A549 (cell line): ENCODE results near the gene PIK3C3. TPM values are rescaled to one million over a fixed set of nuclear protein-coding genes. Genes with fewer than 3 reads are reported as not detected.

ENCODE experiments used
- ATAC-seq, 2 experiments: fragments of 200-7000 bp in 1 of 2; fragments of >200 bp in 1 of 2; cut with Nextera tagmentation in 1 of 2; cut with Tn5 transposase in 1 of 2; 3 replicates each; pipeline versions ENCODE4 v1.8.0 to v1.9.1; 2018 to 2020; ENCODE audit warnings: mild to moderate bottlenecking in 1 of 2, moderate library complexity in 1 of 2
- CTCF ChIA-PET: fragments of 300-600 bp; sonication (Branson Sonifier 250); formaldehyde crosslinking; extraction: SDS; loops from one replicate; lab custom pipeline; 2021; ENCODE audit warnings: antibody characterized with exemption, inconsistent platforms; lab: Yijun Ruan, JAX
- POLR2A ChIA-PET: fragments of 350-600 bp; formaldehyde crosslinking; extraction: SDS; loops from one replicate; lab custom pipeline; 2021; ENCODE audit warnings: antibody characterized with exemption, inconsistent platforms; lab: Yijun Ruan, JAX
- DNase-seq, 2 experiments: peaks; one replicate each; pipeline versions ENCODE4 v3.0.0 to v3.0.0-alpha.2; 2011 to 2016; ENCODE audit warnings: low read depth in 1 of 2, low spot score in 1 of 2
- FAIRE-seq: peaks from 2 replicates; lab custom pipeline; 2011; peaks lifted over from hg19 to GRCh38; lab: Jason Lieb, UNC
- H3K27ac ChIP-seq, 2 experiments: fragments of >200 bp; sonication (Bioruptor Twin); formaldehyde crosslinking; 3 replicates each; pipeline ENCODE4 v1.5.1; 2016 to 2017
- H3K4me1 ChIP-seq: fragments of >200 bp; sonication (Bioruptor Twin); formaldehyde crosslinking; 3 replicates; pipeline ENCODE4 v1.6.1; 2016
- H3K4me2 ChIP-seq: fragments of >200 bp; sonication (Bioruptor Twin); formaldehyde crosslinking; 3 replicates; pipeline ENCODE4 v1.6.1; 2016
- H3K4me3 ChIP-seq: fragments of >200 bp; sonication (Bioruptor Twin); formaldehyde crosslinking; 3 replicates; pipeline ENCODE4 v1.5.1; 2016
- H3K9me3 ChIP-seq: fragments of >200 bp; sonication (Bioruptor Twin); formaldehyde crosslinking; 3 replicates; pipeline ENCODE4 v1.6.1; 2016
- BCL3 ChIP-seq: fragments of >200 bp; sonication (Bioruptor Twin); formaldehyde crosslinking; IDR thresholded peaks from 3 replicates; pipeline ENCODE4 v1.6.1; 2016
- BHLHE40 ChIP-seq: IDR thresholded peaks from 2 replicates; pipeline ENCODE4 v1.6.1; 2012; ENCODE audit warnings: low read depth, low read length, inconsistent platforms
- CBX8 ChIP-seq: fragments of 200-600 bp; sonication (generic); IDR thresholded peaks from 2 replicates; pipeline ENCODE4 v1.6.1; 2016
- CHD2 ChIP-seq: fragments of 150-350 bp; IDR thresholded peaks from 2 replicates; pipeline ENCODE4 v1.6.1; 2014; ENCODE audit warnings: low read length; ENCODE audit not compliant: partially characterized antibody
- E2F6 ChIP-seq: IDR thresholded peaks from 2 replicates; pipeline ENCODE4 v1.6.1; 2012; ENCODE audit warnings: low read depth, borderline replicate concordance
- ESRRA ChIP-seq: fragments of 150-350 bp; IDR thresholded peaks from 2 replicates; pipeline ENCODE4 v1.6.1; 2014; ENCODE audit warnings: mild to moderate bottlenecking, low read length, borderline replicate concordance
- HES2 ChIP-seq: fragments of >200 bp; sonication (Bioruptor Twin); formaldehyde crosslinking; IDR thresholded peaks from 2 replicates; pipeline ENCODE4 v1.6.1; 2016
- HOXA7 ChIP-seq: fragments of 250-450 bp; sonication (Bioruptor Pico); IDR thresholded peaks from 2 replicates; pipeline ENCODE4 v1.5.0; 2020; ENCODE audit warnings: mild to moderate bottlenecking, moderate library complexity
- HOXB5 ChIP-seq: fragments of 250-450 bp; sonication (Bioruptor Pico); IDR thresholded peaks from 2 replicates; pipeline ENCODE4 v1.5.0; 2020; ENCODE audit warnings: mild to moderate bottlenecking, moderate library complexity
- JUNB ChIP-seq: fragments of >200 bp; sonication (Bioruptor Twin); formaldehyde crosslinking; IDR thresholded peaks from 2 replicates; pipeline ENCODE4 v1.6.1; 2016
- KDM1A ChIP-seq: fragments of 200-600 bp; sonication (generic); IDR thresholded peaks from 2 replicates; pipeline ENCODE4 v1.6.1; 2016; ENCODE audit warnings: low read depth, mild to moderate bottlenecking
- MAX ChIP-seq: IDR thresholded peaks from 2 replicates; pipeline ENCODE4 v1.6.1; 2012
- MAZ ChIP-seq: fragments of 150-350 bp; IDR thresholded peaks from 2 replicates; pipeline ENCODE4 v1.6.1; 2014; ENCODE audit warnings: antibody characterized with exemption, low read depth, low read length, borderline replicate concordance
- MYC ChIP-seq: IDR thresholded peaks from 2 replicates; pipeline ENCODE4 v1.6.1; 2012; ENCODE audit warnings: mild to moderate bottlenecking, inconsistent platforms, low read length, improper control_type of control experiment, borderline replicate concordance
- NPAS2 ChIP-seq: fragments of 250-450 bp; sonication (Bioruptor Pico); IDR thresholded peaks from 2 replicates; pipeline ENCODE4 v1.8.0; 2022; ENCODE audit warnings: mild to moderate bottlenecking, moderate library complexity, borderline replicate concordance
- NR3C1 ChIP-seq: fragments of >200 bp; sonication (Bioruptor Twin); formaldehyde crosslinking; IDR thresholded peaks from 3 replicates; pipeline ENCODE4 v1.6.1; 2017
- POLR2A ChIP-seq: IDR thresholded peaks from 2 replicates; pipeline ENCODE4 v1.6.1; 2012; ENCODE audit warnings: mild to moderate bottlenecking, low read length
- POLR2AphosphoS2 ChIP-seq: conservative IDR thresholded peaks from 2 replicates; pipeline ENCODE4 v1.6.1; 2012; ENCODE audit warnings: low read length, improper control_type of control experiment, inconsistent platforms
- RARB ChIP-seq: fragments of 250-450 bp; sonication (Bioruptor Pico); IDR thresholded peaks from 2 replicates; pipeline ENCODE4 v1.8.0; 2021; ENCODE audit warnings: mild to moderate bottlenecking, moderate library complexity
- RCOR1 ChIP-seq: fragments of 150-350 bp; IDR thresholded peaks from 2 replicates; pipeline ENCODE4 v1.6.1; 2014; ENCODE audit warnings: antibody characterized with exemption, low read length, low read depth
- RFX5 ChIP-seq: fragments of 450-650 bp; IDR thresholded peaks from 2 replicates; pipeline ENCODE4 v1.7.1; 2014; ENCODE audit warnings: antibody characterized with exemption, mild to moderate bottlenecking, moderate library complexity
- RNF2 ChIP-seq: fragments of 200-600 bp; sonication (generic); IDR thresholded peaks from 2 replicates; pipeline ENCODE4 v1.6.1; 2016; ENCODE audit warnings: low read depth, mild to moderate bottlenecking, antibody characterized with exemption, moderate library complexity, borderline replicate concordance
- SMC3 ChIP-seq: fragments of >200 bp; sonication (Bioruptor Twin); formaldehyde crosslinking; IDR thresholded peaks from 3 replicates; pipeline ENCODE4 v1.6.1; 2018; ENCODE audit warnings: inconsistent platforms
- TFCP2L1 ChIP-seq: fragments of 250-450 bp; sonication (Bioruptor Pico); IDR thresholded peaks from 2 replicates; pipeline ENCODE4 v1.5.0; 2021; ENCODE audit warnings: mild to moderate bottlenecking
- USF2 ChIP-seq: fragments of 450-650 bp; IDR thresholded peaks from 2 replicates; pipeline ENCODE4 v1.6.1; 2014; ENCODE audit warnings: antibody characterized with exemption
- ZSCAN20 ChIP-seq: fragments of 250-450 bp; sonication (Bioruptor Pico); IDR thresholded peaks from 2 replicates; pipeline ENCODE4 v1.8.0; 2022; ENCODE audit warnings: mild to moderate bottlenecking, moderate library complexity
- WGBS: methylation state at CpG from one replicate; pipeline ENCODE4 v1.1.6; 2017; ENCODE audit errors: missing lambda C conversion rate; 5-methylcytosine and 5-hydroxymethylcytosine counted together
- polyA plus RNA-seq, 4 experiments: library from polyadenylated mRNA; depleted of rRNA in 3 of 4; stranded (reverse); fragments of >200 nt; fragmentation: RNase III in 1 of 4; extraction: RNeasy Plus Mini Kit Qiagen cat#74134 plus additional on column Dnase treatment in 1 of 4; gene quantifications; 2 replicates in 3 of 4; 3 replicates in 1 of 4; pipeline ENCODE4 v1.2.3, GENCODE V29; 2011 to 2017

Gene PIK3C3
- polyA plus RNA-seq, 2 of the 4 experiments (the other 2 are of a cell fraction), result 18.6 to 36.0 TPM

GRCh38 chr18:41977233-41977632, 22.2 kb downstream of the PIK3C3 start:
- DNase-seq (no peak), FAIRE-seq (no peak), ATAC-seq (no peak)
- Histone ChIP-seq H3K4me1 (no peaks in the 10 kb centered on the region), H3K4me2 (no peak overlapping the region), H3K27ac (no peak overlapping the region), H3K4me3 (no peak overlapping the region), H3K9me3 (no peaks in the 10 kb centered on the region)
- 90% methylated on average over 6 of the region's 6 CpGs for WGBS
- POLR2A ChIA-PET, result no interaction called here
- CTCF ChIA-PET, result no interaction called here
- no peak for TF ChIP-seq RFX5
- TF ChIP-seq HES2, result no peak
- no peak for TF ChIP-seq MAX
- no peak for TF ChIP-seq BCL3
- TF ChIP-seq MYC, result no peak
- TF ChIP-seq TFCP2L1 (CRISPR knock-in tag), result no peak
- TF ChIP-seq POLR2A, result no peak
- no peak for TF ChIP-seq MAZ
- TF ChIP-seq CHD2, result no peak
- TF ChIP-seq JUNB, result no peak
- no peak for TF ChIP-seq KDM1A
- TF ChIP-seq HOXA7 (CRISPR knock-in tag), result no peak
- TF ChIP-seq ESRRA, result no peak

- no peak for TF ChIP-seq RFX5
- TF ChIP-seq HOXB5 (CRISPR knock-in tag), result no peak
- TF ChIP-seq SMC3, result no peak
- TF ChIP-seq ZSCAN20, result no peak
- TF ChIP-seq POLR2AphosphoS2, result no peak
- no peak for TF ChIP-seq RNF2
- no peak for TF ChIP-seq JUNB
- TF ChIP-seq RCOR1, result no peak
- TF ChIP-seq E2F6, result no peak
- no peak for TF ChIP-seq CBX8
- TF ChIP-seq RARB (CRISPR knock-in tag), result no peak
- TF ChIP-seq POLR2A, result no peak
- no peak for TF ChIP-seq HES2
- no peak for TF ChIP-seq NR3C1
- TF ChIP-seq NPAS2 (CRISPR knock-in tag), result no peak
- no peak for TF ChIP-seq BHLHE40
- no peak for TF ChIP-seq ESRRA
- TF ChIP-seq USF2, result no peak
- no peak for TF ChIP-seq CHD2
- TF ChIP-seq, all 56 proteins: peak for 0
- CTCF ChIA-PET, result no interaction called here
Observed at GRCh38 chr18:41982942-41983660, 28.1 kb downstream of the PIK3C3 start.

More at GRCh38 chr18:41982942-41983660, 28.1 kb downstream of the PIK3C3 start:
- no peaks in the 10 kb centered on the region for H3K9me3 ChIP-seq
- no peak overlapping the region for H3K4me3 ChIP-seq
- H3K4me1 ChIP-seq, result no peaks in the 10 kb centered on the region
- FAIRE-seq (no peak), DNase-seq (no peak), ATAC-seq (no peak)
- 96% methylated on average over 2 of the region's 2 CpGs for WGBS
- POLR2A ChIA-PET, result no interaction called here
- H3K4me2 ChIP-seq, result no peak overlapping the region
- H3K27ac ChIP-seq, result no peak overlapping the region
